ENCODE results near the gene TCF4.
A peak's percentile ranks its signal among the peaks of the same experiment; 100 is the strongest.

The TCF4 gene

GRCh38 chr18:55557211-55557610, 30.8 kb downstream of the TCF4 start:
- no peak overlapping the region for H3K9ac ChIP-seq (ENCODE audit: low read length)
- no peaks in the 10 kb centered on the region for H3K36me3 ChIP-seq (ENCODE audit: insufficient read depth, low read length)
- H3K4me3 ChIP-seq (ENCODE audit: low read depth in 1 of 2, low read length in 2 of 2), result no peak overlapping the region
- peaks cover 5% of the 10 kb centered on the region for H3K4me1 ChIP-seq (ENCODE audit: insufficient read depth, low read length)
- no peaks in the 10 kb centered on the region for H3K27me3 ChIP-seq (ENCODE audit: control insufficient read depth in 1 of 2, insufficient read depth in 2 of 2, low read length in 2 of 2)
- H3K27ac ChIP-seq (ENCODE audit: low read depth, low read length), result no peak overlapping the region
- H3K9me3 ChIP-seq (ENCODE audit: low read length), result no peaks in the 10 kb centered on the region

GRCh38 chr18:55555395-55556027, 32.5 kb downstream of the TCF4 start:
- Histone ChIP-seq H3K4me1 (ENCODE audit: insufficient read depth, low read length) (peaks cover 8% of the 10 kb centered on the region), H3K36me3 (ENCODE audit: insufficient read depth, low read length) (no peaks in the 10 kb centered on the region), H3K27me3 (ENCODE audit: control insufficient read depth in 1 of 2, insufficient read depth in 2 of 2, low read length in 2 of 2) (no peaks in the 10 kb centered on the region), H3K4me3 (ENCODE audit: low read depth in 1 of 2, low read length in 2 of 2) (no peak overlapping the region), H3K9me3 (ENCODE audit: low read length) (no peaks in the 10 kb centered on the region), H3K27ac (ENCODE audit: low read depth, low read length) (no peak overlapping the region), H3K9ac (ENCODE audit: low read length) (no peak overlapping the region)

GRCh38 chr18:55552526-55553189, 35.3 kb downstream of the TCF4 start:
- Histone ChIP-seq H3K9ac (ENCODE audit: low read length) (no peak overlapping the region), H3K9me3 (ENCODE audit: low read length) (no peaks in the 10 kb centered on the region), H3K27me3 (ENCODE audit: control insufficient read depth in 1 of 2, insufficient read depth in 2 of 2, low read length in 2 of 2) (no peaks in the 10 kb centered on the region), H3K4me1 (ENCODE audit: insufficient read depth, low read length) (peaks cover 19% of the 10 kb centered on the region), H3K36me3 (ENCODE audit: insufficient read depth, low read length) (no peaks in the 10 kb centered on the region), H3K27ac (ENCODE audit: low read depth, low read length) (no peak overlapping the region), H3K4me3 (ENCODE audit: low read depth in 1 of 2, low read length in 2 of 2) (no peak overlapping the region)

GRCh38 chr18:55551227-55551626, 36.8 kb downstream of the TCF4 start:
- no peak overlapping the region for H3K27ac ChIP-seq (ENCODE audit: low read depth, low read length)
- H3K36me3 ChIP-seq (ENCODE audit: insufficient read depth, low read length), result no peaks in the 10 kb centered on the region
- H3K9ac ChIP-seq (ENCODE audit: low read length), result no peak overlapping the region
- H3K9me3 ChIP-seq (ENCODE audit: low read length), result no peaks in the 10 kb centered on the region
- no peak overlapping the region for H3K4me3 ChIP-seq (ENCODE audit: low read depth in 1 of 2, low read length in 2 of 2)
- H3K27me3 ChIP-seq (ENCODE audit: control insufficient read depth in 1 of 2, insufficient read depth in 2 of 2, low read length in 2 of 2), result no peaks in the 10 kb centered on the region
- peaks cover 27% of the 10 kb centered on the region for H3K4me1 ChIP-seq (ENCODE audit: insufficient read depth, low read length)

GRCh38 chr18:55550471-55550870, 37.5 kb downstream of the TCF4 start:
- Histone ChIP-seq H3K36me3 (ENCODE audit: insufficient read depth, low read length) (no peaks in the 10 kb centered on the region), H3K9ac (ENCODE audit: low read length) (no peak overlapping the region), H3K27ac (ENCODE audit: low read depth, low read length) (no peak overlapping the region), H3K9me3 (ENCODE audit: low read length) (no peaks in the 10 kb centered on the region), H3K4me1 (ENCODE audit: insufficient read depth, low read length) (peaks cover 27% of the 10 kb centered on the region), H3K4me3 (ENCODE audit: low read depth in 1 of 2, low read length in 2 of 2) (no peak overlapping the region), H3K27me3 (ENCODE audit: control insufficient read depth in 1 of 2, insufficient read depth in 2 of 2, low read length in 2 of 2) (no peaks in the 10 kb centered on the region)

GRCh38 chr18:55549474-55550104, 38.4 kb downstream of the TCF4 start:
- H3K4me1 ChIP-seq (ENCODE audit: insufficient read depth, low read length), result peaks cover 27% of the 10 kb centered on the region
- no peaks in the 10 kb centered on the region for H3K9me3 ChIP-seq (ENCODE audit: low read length)
- H3K27me3 ChIP-seq (ENCODE audit: control insufficient read depth in 1 of 2, insufficient read depth in 2 of 2, low read length in 2 of 2), result no peaks in the 10 kb centered on the region
- no peak overlapping the region for H3K9ac ChIP-seq (ENCODE audit: low read length)
- H3K36me3 ChIP-seq (ENCODE audit: insufficient read depth, low read length), result no peaks in the 10 kb centered on the region
- no peak overlapping the region for H3K4me3 ChIP-seq (ENCODE audit: low read depth in 1 of 2, low read length in 2 of 2)
- no peak overlapping the region for H3K27ac ChIP-seq (ENCODE audit: low read depth, low read length)

- Histone ChIP-seq H3K4me1 (ENCODE audit: insufficient read depth, low read length) (peaks cover 27% of the 10 kb centered on the region), H3K4me3 (ENCODE audit: low read depth in 1 of 2, low read length in 2 of 2) (no peak overlapping the region), H3K36me3 (ENCODE audit: insufficient read depth, low read length) (no peaks in the 10 kb centered on the region), H3K27me3 (ENCODE audit: control insufficient read depth in 1 of 2, insufficient read depth in 2 of 2, low read length in 2 of 2) (no peaks in the 10 kb centered on the region), H3K9me3 (ENCODE audit: low read length) (no peaks in the 10 kb centered on the region), H3K27ac (ENCODE audit: low read depth, low read length) (no peak overlapping the region), H3K9ac (ENCODE audit: low read length) (no peak overlapping the region)
Observed at GRCh38 chr18:55547705-55548056, 40.3 kb downstream of the TCF4 start.

GRCh38 chr18:55546851-55547704, 40.9 kb downstream of the TCF4 start:
- Histone ChIP-seq H3K4me1 (ENCODE audit: insufficient read depth, low read length) (peaks cover 27% of the 10 kb centered on the region), H3K9ac (ENCODE audit: low read length) (no peak overlapping the region), H3K36me3 (ENCODE audit: insufficient read depth, low read length) (no peaks in the 10 kb centered on the region), H3K9me3 (ENCODE audit: low read length) (no peaks in the 10 kb centered on the region), H3K4me3 (ENCODE audit: low read depth in 1 of 2, low read length in 2 of 2) (peak overlapping the region in 1 of 2 donors; percentile 10), H3K27me3 (ENCODE audit: control insufficient read depth in 1 of 2, insufficient read depth in 2 of 2, low read length in 2 of 2) (no peaks in the 10 kb centered on the region), H3K27ac (ENCODE audit: low read depth, low read length) (no peak overlapping the region)

GRCh38 chr18:55544014-55544413, 44.0 kb downstream of the TCF4 start:
- H3K9me3 ChIP-seq (ENCODE audit: low read length), result peaks cover 5% of the 10 kb centered on the region
- H3K9ac ChIP-seq (ENCODE audit: low read length), result no peak overlapping the region
- H3K27me3 ChIP-seq (ENCODE audit: control insufficient read depth in 1 of 2, insufficient read depth in 2 of 2, low read length in 2 of 2), result no peaks in the 10 kb centered on the region
- H3K4me3 ChIP-seq (ENCODE audit: low read depth in 1 of 2, low read length in 2 of 2), result no peak overlapping the region
- peaks cover 16% of the 10 kb centered on the region for H3K4me1 ChIP-seq (ENCODE audit: insufficient read depth, low read length)
- no peak overlapping the region for H3K27ac ChIP-seq (ENCODE audit: low read depth, low read length)
- no peaks in the 10 kb centered on the region for H3K36me3 ChIP-seq (ENCODE audit: insufficient read depth, low read length)

GRCh38 chr18:55543130-55543704, 44.8 kb downstream of the TCF4 start:
- Histone ChIP-seq H3K4me1 (ENCODE audit: insufficient read depth, low read length) (peaks cover 13% of the 10 kb centered on the region), H3K36me3 (ENCODE audit: insufficient read depth, low read length) (no peaks in the 10 kb centered on the region), H3K4me3 (ENCODE audit: low read depth in 1 of 2, low read length in 2 of 2) (no peak overlapping the region), H3K9ac (ENCODE audit: low read length) (no peak overlapping the region), H3K27ac (ENCODE audit: low read depth, low read length) (no peak overlapping the region), H3K9me3 (ENCODE audit: low read length) (peaks cover 6% of the 10 kb centered on the region), H3K27me3 (ENCODE audit: control insufficient read depth in 1 of 2, insufficient read depth in 2 of 2, low read length in 2 of 2) (no peaks in the 10 kb centered on the region)

- Histone ChIP-seq H3K4me1 (ENCODE audit: insufficient read depth, low read length) (no peaks in the 10 kb centered on the region), H3K27me3 (ENCODE audit: control insufficient read depth in 1 of 2, insufficient read depth in 2 of 2, low read length in 2 of 2) (no peaks in the 10 kb centered on the region), H3K36me3 (ENCODE audit: insufficient read depth, low read length) (no peaks in the 10 kb centered on the region), H3K27ac (ENCODE audit: low read depth, low read length) (no peak overlapping the region), H3K9me3 (ENCODE audit: low read length) (peaks cover 6% of the 10 kb centered on the region), H3K4me3 (ENCODE audit: low read depth in 1 of 2, low read length in 2 of 2) (no peak overlapping the region), H3K9ac (ENCODE audit: low read length) (no peak overlapping the region)
Observed at GRCh38 chr18:55541571-55541970, 46.4 kb downstream of the TCF4 start.

Measured in muscle layer of colon (tissue), 2 donors.